8988T (cell line): Measurements from ENCODE around the gene KLHL9.
"Not testable (repeated sequence)": the region's sequence is repeated elsewhere in the genome, so short reads cannot be mapped to it uniquely, and the experiment has no call there.

Experiments
- DNase-seq: peaks from one replicate; pipeline ENCODE4 v3.0.0; 2011

KLHL9 gene

DNA sequence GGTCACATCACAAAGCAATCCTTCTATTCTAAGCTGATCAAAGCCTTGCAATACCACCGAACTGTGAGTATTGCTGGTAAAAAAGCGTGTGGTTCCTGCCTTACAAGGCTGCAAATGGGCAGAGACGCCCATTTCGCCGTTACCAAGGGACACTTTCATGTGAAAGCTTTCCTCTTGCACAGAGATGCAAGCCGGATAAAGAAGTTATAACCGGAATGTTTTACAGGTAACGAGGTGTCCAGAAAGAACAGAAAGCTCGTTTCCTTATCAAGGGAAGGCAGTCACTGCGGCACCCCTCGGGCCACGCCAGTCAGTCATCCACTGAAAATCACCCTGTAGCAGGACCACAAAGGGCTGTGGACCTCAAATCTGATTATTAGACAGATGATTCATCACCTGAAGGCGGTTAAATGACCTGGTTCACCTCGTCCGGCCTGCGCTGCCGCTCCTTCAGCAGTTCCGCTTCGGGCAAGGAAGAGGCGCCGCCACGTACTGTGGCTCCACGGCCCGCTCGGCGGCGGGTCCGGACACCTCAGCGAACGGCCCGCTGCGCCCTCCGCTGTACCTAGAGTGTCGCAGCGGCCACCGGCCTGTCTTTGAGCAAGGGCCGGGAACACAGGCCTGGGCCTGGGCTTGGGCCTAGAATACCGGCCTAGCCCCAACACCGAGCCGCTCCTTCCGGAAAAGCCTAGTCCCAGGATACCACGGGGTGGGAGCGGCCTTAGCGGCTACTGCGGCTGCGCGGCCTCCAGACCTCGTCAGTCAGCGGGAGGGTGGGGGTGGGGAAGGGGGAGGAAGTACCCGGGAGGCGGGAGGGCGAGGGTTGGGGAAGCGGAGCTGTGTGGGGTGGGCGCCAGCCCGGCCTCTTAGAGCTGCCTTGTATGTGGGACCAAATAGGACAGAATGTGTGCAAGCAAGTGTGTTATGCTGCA, at the start of gene KLHL9:
Gene KLHL9, minus strand, starts transcription at position 704 of the 932 bp plus-strand sequence. Its CDS starts 545 bp downstream, at position 159.
- DNase-seq: peak; percentile 56

DNA sequence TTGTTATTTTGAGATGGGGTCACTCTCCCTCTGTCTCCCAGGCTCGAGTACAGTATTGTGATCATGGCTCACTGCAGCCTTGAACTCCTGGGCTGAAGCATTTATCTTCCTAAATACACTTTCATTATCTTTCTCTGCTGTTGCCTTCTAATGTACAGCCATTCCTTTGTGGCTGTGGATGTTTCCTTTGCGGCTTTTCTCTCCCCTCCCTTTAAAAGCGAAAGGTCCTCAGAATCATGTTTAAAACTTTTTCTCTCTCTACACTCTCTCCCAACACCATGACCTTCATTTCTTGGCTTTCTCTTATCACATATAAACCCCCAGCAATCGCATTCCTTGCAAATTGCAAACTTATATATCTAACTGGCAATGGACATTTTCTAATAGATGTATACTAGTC, 48.4 kb upstream of the KLHL9 start:
- DNase-seq: no peak

DNA sequence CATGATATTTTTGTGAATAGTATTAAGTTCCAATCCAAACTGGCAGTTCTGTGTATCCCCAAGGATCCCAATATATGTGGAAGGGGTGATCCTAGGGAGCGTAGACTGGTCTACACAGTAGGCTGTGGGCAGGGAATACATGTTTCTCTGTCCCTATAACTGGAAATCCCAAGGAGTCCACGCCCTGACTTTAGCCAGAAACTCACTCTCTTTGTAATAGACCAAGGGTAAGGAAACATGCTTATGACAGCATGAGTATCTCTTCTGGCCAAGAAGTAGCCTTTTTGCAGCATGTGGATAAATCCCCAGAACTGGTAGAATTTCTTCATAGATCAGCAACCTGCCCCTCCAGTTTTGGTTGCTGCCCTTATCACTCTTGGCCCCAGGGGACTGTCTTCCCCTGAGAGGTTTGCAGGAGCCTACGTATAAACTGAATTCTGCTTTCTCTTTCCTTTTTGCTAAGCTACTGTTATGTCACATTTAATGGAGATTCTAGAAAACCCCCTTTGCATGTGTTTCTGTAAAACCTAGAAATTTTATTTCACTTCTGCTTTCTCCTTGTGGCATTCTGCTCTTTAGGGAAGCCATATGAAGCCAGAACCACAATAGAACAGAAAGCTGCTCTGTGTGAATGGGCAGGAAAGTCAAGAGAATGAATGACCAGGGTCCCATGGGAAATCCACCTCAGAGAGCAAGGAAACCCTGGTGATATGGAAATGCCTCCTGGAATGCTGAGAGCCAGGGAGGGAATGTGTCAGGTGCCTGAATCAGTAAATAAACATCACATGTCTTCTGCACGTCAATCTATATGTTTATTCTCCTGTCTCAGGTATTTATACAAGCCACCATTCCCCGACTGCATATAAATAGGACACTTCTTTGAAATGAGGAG, 46.5 kb upstream of the KLHL9 start:
- no peak for DNase-seq

DNA sequence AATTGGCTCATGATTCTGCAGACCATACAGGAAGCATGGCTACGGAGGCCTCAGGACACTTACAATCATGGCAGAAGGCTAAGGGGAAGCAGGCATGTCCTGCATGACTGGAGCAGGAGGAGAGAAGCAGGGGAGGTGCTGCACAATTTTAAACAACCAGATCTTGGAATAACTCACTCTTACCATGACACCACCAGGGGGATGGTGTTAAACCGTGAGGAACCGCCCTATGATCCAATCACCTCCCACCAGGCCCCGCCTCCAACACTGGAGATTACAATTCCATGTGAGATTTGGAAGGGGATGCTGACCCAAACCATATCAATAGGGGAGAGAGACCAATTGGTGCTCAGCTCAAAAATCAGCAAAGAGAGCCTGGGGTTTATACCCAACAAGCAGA, 36.3 kb upstream of the KLHL9 start:
- not testable (repeated sequence) for DNase-seq

- DNase-seq: no peak
These were observed 32.8 kb upstream of the KLHL9 start, which contains the start of gene IFNA13 for GRCh38 chr9:21367957-21368356. Gene IFNA13 (minus strand): TSS chr9:21368057. CDS start chr9:21368010, 47 bp downstream.

GRCh38 chr9:21367169-21367568, 32.0 kb upstream of the KLHL9 start:
- DNase-seq: not testable (repeated sequence)

- no peak for DNase-seq
These were observed 27.1 kb upstream of the KLHL9 start for GRCh38 chr9:21362287-21362686.

DNA sequence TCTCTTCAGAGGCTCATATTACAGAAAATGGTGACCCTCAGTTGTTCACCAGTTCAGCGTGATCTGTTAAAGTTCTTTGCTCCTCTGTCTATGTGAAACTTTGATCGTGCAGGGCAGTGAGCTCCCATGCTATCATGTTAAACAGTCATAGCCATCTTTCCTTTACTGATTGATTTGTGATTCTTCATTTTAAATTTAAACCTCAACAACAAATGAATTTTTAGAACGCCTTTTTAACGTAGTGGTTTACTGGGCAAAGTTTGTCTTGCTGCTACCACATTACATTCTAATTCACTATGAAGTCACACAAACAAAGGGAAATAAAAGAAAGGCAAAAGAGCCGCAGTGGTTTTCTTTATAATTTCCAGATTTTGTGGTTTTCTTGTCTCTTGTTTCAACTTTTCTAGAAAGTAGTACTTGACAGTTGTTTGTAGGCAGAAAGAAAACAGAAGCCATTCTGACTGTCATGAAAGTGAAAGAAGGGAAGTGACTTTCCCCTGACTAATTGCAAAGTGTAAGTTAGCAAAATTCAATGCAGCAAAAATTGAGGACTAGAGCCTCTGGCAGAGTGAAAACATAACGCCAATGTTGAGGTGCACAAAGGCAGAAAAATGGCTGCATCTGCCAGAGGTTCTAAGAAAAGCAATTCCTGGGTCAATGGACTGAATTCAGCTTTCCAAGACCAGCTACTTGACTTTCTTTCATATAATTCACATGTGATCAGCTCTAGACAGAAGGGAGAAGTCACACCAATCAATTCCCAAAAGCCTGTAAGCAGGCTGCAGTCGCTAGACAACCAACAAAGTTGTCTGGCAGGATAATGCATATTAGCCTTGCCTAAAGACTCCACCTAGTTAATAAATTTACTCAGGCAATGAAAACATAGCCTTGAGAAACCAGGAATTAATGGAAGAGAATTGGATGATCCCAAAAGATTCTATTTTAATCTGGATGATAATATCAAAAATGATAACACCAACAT, 22.6 kb upstream of the KLHL9 start:
- no peak for DNase-seq

GRCh38 chr9:21350787-21351186, 15.6 kb upstream of the KLHL9 start, which contains the start of gene IFNA6:
Gene IFNA6 (minus strand): TSS chr9:21350887. CDS start chr9:21350887, 0 bp downstream.
- DNase-seq: no peak

DNA sequence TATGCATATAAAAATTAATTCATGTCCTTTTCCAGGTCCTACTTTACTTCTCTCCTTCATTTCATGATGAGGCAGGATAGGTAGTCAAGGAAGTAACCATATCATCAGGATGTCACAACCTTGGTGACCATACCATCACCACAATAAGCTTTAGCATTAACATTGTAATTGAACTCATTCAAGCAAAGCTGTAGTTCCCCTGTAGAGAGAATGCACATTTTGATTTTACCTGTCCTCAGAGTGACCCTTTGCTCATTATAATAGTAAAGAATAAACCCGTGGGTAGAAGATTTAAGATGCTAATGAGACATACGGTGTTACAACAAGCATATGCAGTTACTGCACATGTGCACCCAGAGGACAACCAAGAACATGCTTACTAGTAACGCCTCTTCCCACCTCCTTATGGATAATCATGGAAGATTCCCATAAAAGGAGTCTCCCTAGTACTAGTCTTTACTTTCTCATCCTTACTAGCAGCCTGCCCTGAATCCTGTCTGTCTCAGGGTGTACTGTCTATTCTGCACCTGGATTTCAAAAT, 13.3 kb upstream of the KLHL9 start:
- no peak for DNase-seq

DNA sequence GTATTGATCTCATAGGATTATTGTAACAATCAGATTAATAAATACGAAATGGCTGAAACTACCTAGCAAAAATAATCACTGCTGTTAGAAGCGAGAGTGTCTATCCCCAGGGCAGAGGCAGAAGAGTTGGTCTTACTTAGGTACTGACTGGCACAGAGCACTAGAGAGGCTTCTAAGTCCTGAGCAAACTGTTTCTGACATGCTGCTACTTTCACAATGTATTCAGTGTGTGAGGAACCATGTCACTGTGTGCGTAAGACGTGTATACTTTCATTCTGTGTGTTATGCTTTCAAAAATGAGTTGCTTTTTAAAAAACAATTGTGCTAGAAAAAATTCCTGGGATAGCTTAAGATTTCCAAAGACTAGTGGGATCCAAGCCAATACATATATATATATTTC, 5.5 kb upstream of the KLHL9 start:
- DNase-seq: no peak

DNA sequence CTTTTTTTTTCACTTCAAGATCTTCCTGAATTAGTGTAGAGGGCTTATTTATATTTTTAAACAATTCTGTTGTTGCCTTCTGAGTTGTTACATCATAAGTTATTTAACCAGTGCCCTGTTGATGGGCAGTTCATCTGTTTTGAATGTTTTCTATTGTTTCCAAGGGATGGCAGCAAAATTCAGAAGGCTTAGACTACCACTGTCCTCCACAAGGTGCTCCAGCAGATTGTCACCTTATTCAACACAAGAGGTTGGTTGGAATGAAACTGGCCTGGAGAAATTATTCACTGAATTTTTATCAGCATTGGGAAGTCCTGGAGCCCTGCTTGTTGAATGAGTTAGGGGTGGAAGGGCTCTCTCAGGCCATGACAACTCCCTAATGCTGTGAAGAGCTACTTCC, 1.3 kb upstream of the KLHL9 start:
- DNase-seq: no peak

GRCh38 chr9:21333226-21333625, 2.0 kb downstream of the KLHL9 start:
- DNase-seq: no peak

DNA sequence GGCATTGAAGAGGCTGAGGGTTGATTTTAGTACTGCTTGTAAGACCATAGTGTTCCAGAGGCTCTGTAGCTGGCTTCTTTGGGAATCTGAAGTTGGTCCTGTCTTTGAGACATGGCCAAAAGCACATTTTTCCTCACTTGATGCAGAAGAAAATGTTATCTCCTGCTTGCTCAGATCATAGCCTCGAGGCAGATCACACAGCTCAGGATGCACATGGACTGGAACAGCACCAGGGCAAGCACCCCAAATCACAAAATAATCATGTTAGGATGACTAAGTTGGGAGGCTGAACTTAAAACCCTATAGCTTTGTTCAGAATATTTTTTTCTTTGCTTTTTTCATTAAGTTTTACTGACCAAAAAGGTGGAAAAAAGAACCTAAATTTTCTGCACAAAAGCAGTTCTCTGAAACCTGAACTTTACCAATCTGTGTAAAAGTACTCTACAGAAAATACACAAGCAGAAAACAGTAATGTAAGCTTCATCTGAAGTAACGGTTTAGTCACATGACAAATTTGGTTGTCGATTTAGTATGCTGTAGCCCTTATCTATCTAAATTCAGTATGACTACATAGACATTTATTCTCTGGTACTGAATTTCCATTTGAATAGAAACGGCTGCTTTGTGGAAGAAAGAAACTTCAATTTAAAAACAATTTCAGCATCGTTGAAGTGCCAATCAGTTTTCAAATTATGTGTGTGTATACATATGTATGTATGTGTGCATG, 3.4 kb downstream of the KLHL9 start:
- no peak for DNase-seq

DNA sequence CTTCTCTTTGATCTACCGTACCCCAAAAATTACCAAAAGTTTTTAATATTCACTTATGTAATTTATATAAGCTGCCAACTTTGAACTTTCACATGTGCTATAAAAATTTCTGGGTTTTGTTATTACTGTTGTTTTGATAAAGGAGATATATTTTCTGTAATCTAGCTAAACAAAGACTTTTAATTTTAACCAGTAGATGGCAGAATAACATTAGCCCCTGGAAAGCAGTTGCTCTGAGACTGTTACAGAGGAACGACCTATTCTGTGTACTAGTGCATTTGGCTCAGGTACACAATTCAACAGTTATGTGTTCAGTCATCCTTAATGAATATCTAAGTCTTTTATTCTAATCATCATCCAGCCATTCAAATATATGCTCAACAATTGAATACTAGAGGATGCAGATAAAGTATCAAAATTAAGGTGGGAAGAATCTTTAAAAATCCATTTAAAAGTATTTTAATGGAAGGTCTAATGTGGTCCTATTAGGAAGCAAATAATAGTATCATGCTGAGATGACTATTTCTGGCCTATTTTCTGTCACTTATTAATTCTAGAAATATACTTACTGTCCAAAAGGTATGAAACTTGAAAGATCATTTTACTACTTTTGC, 8.6 kb downstream of the KLHL9 start:
- no peak for DNase-seq

- no peak for DNase-seq
These were observed 11.2 kb downstream of the KLHL9 start for GRCh38 chr9:21324047-21324446.

DNA sequence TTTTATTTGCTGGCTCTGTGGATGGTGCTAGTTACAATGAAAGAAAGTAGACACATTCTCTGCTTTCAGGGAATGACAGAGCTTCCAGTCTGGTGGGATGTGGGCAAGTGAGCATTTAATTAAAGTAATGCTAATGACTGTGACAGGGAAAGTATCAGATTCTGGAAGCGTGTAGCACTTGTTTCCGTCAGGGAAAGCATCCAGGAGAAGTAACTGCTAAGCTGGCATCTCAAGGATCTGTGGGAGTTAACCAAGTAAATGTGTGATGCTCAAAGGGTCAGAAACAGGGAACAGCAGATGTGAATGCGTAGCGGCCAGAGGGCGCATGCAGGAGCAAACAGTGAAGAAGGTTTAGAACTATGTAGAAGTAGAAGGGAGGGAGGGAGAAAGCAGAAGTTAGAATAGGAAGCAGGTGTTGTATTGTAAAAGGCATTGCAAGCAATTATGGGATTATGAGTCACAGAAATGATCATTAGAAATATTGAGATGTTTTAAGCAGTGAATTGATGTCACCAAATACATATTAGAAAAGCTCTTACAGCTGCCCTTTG, 12.2 kb downstream of the KLHL9 start:
- DNase-seq: no peak

GRCh38 chr9:21320465-21320864, 14.7 kb downstream of the KLHL9 start:
- no peak for DNase-seq

GRCh38 chr9:21317956-21318923, 17.0 kb downstream of the KLHL9 start:
- no peak for DNase-seq
